HG03095 (cell line): ENCODE results near the gene CLCN6.

Source experiments
- ATAC-seq: cut with Tn5 transposase; IDR thresholded peaks from one replicate; pipeline ENCODE4 v1.9.1; 2021; ENCODE audit warnings: moderate library complexity; ENCODE audit not compliant: unreplicated experiment

Gene CLCN6

GRCh38 chr1:11805422-11806306, at the start of gene CLCN6, which contains the start of gene MTHFR:
TSS of gene CLCN6 (plus strand) at chr1:11806191. CDS start at chr1:11806263, 72 bp downstream.
TSS of gene MTHFR (minus strand) at chr1:11805964. CDS start at chr1:11803116, 2,848 bp downstream.
- peak; percentile 78 for ATAC-seq

- no peak for ATAC-seq
These were observed 48.9 kb upstream of the CLCN6 start for GRCh38 chr1:11757047-11757446.

- no peak for ATAC-seq
These were observed 46.2 kb upstream of the CLCN6 start for GRCh38 chr1:11759791-11760190.

- ATAC-seq: no peak
These were observed 44.7 kb upstream of the CLCN6 start for GRCh38 chr1:11761285-11761684.

- ATAC-seq: no peak
These were observed 44.0 kb upstream of the CLCN6 start, which contains the start of gene C1orf167 for GRCh38 chr1:11761988-11762406. TSS of gene C1orf167 (plus strand) at chr1:11762193. CDS start at chr1:11764401, 2,208 bp downstream.

- ATAC-seq: no peak
These were observed 41.9 kb upstream of the CLCN6 start for GRCh38 chr1:11764115-11764514.

GRCh38 chr1:11764519-11764918, 41.5 kb upstream of the CLCN6 start:
- ATAC-seq: no peak

GRCh38 chr1:11765661-11766428, 40.1 kb upstream of the CLCN6 start:
- ATAC-seq: no peak

GRCh38 chr1:11766429-11766776, 39.6 kb upstream of the CLCN6 start:
- no peak for ATAC-seq

GRCh38 chr1:11767922-11768704, 37.9 kb upstream of the CLCN6 start:
- ATAC-seq: no peak

- no peak for ATAC-seq
These were observed 37.2 kb upstream of the CLCN6 start for GRCh38 chr1:11768821-11769220.

- ATAC-seq: no peak
These were observed 36.7 kb upstream of the CLCN6 start for GRCh38 chr1:11769274-11769673.

- ATAC-seq: no peak
These were observed 36.0 kb upstream of the CLCN6 start for GRCh38 chr1:11770011-11770410.

GRCh38 chr1:11771481-11772043, 34.4 kb upstream of the CLCN6 start:
- no peak for ATAC-seq

- no peak for ATAC-seq
These were observed 33.5 kb upstream of the CLCN6 start for GRCh38 chr1:11772458-11772857.

- no peak for ATAC-seq
These were observed 31.2 kb upstream of the CLCN6 start for GRCh38 chr1:11774753-11775152.

GRCh38 chr1:11777658-11778322, 28.2 kb upstream of the CLCN6 start:
- no peak for ATAC-seq

GRCh38 chr1:11778336-11778735, 27.7 kb upstream of the CLCN6 start:
- no peak for ATAC-seq

- ATAC-seq: no peak
These were observed 27.0 kb upstream of the CLCN6 start for GRCh38 chr1:11778844-11779623.
